HepG2 (cell line): Measurements from ENCODE around the gene INF2. TPM values are rescaled to one million over a fixed set of nuclear protein-coding genes. Genes with fewer than 3 reads are reported as not detected.
A peak's percentile ranks its signal among the peaks of the same experiment; 100 is the strongest.

Source experiments
- HNRNPK ChIP-seq: fragments of 200-400 bp; formaldehyde crosslinking; IDR thresholded peaks from 2 replicates; pipeline ENCODE4 v1.6.1; 2018; ENCODE audit warnings: low read length, low read depth, moderate library complexity, mild to moderate bottlenecking; ENCODE audit not compliant: poor library complexity, severe bottlenecking
- SNRNP70 ChIP-seq: fragments of 200-400 bp; formaldehyde crosslinking; IDR thresholded peaks from 2 replicates; pipeline ENCODE4 v1.6.1; 2017; ENCODE audit warnings: mild to moderate bottlenecking, low read depth, low read length, moderate library complexity
- SRSF1 ChIP-seq: fragments of 200-400 bp; formaldehyde crosslinking; optimal IDR thresholded peaks from 2 replicates; pipeline ENCODE3; 2017; ENCODE audit warnings: mild to moderate bottlenecking, low read depth, low read length, moderate library complexity
- TAF1 ChIP-seq: sonication (generic); formaldehyde crosslinking; IDR thresholded peaks from 2 replicates; pipeline ENCODE4 v1.4.0; 2020; ENCODE audit warnings: missing genetic modification reagents
- ZFP36L1 ChIP-seq: sonication (generic); formaldehyde crosslinking; IDR thresholded peaks from 2 replicates; pipeline ENCODE4 v1.8.0; 2022; ENCODE audit warnings: mild to moderate bottlenecking, missing genetic modification reagents, moderate library complexity
- ZFP91 ChIP-seq: sonication (generic); formaldehyde crosslinking; IDR thresholded peaks from 2 replicates; pipeline ENCODE4 v1.9.0; 2022; ENCODE audit warnings: missing genetic modification reagents, mild to moderate bottlenecking, borderline replicate concordance
- ZNF569 ChIP-seq: sonication (generic); formaldehyde crosslinking; IDR thresholded peaks from 2 replicates; pipeline ENCODE4 v1.5.0; 2020; ENCODE audit warnings: mild to moderate bottlenecking, missing genetic modification reagents, moderate library complexity, borderline replicate concordance
- polyA plus RNA-seq, 8 experiments: library from polyadenylated mRNA; depleted of rRNA in 3 of 8; stranded (reverse) in 7 of 8; unstranded in 1 of 8; fragments of >200 nt; fragmentation: Illumina TruSeq in 4 of 8; extraction: Trizol in 4 of 8; gene quantifications; 2 replicates each; pipeline versions ENCODE4 v1.2.1 to v1.2.3, GENCODE V29; 2011 to 2016; ENCODE audit warnings: low read depth in 4 of 8, missing spikeins in 1 of 8, mixed read lengths in 1 of 8; ENCODE audit not compliant: insufficient read depth in 1 of 8
- total RNA-seq, 5 experiments: library from RNA; depleted of rRNA; stranded (reverse); fragments of >200 nt; fragmentation: Illumina TruSeq; extraction: Trizol; gene quantifications; 2 replicates each; pipeline ENCODE4 v1.2.3, GENCODE V29; 2016; ENCODE audit warnings: low read depth in 1 of 5
- TF ChIP-seq, protein P1 (sequence below): sonication (generic); formaldehyde crosslinking; IDR thresholded peaks from 2 replicates; pipeline ENCODE4 v1.4.0; 2020; ENCODE audit warnings: missing genetic modification reagents
- TF ChIP-seq, protein P2 (sequence below): sonication (generic); formaldehyde crosslinking; IDR thresholded peaks from 2 replicates; pipeline ENCODE4 v1.4.0; 2020; ENCODE audit warnings: mild to moderate bottlenecking, missing genetic modification reagents
- TF ChIP-seq, protein P3 (sequence below): sonication (generic); formaldehyde crosslinking; IDR thresholded peaks from 2 replicates; pipeline ENCODE4 v1.4.0; 2020; ENCODE audit warnings: missing genetic modification reagents
- TF ChIP-seq, protein P4 (sequence below): sonication (generic); formaldehyde crosslinking; IDR thresholded peaks from 2 replicates; pipeline ENCODE4 v1.4.0; 2020; ENCODE audit warnings: missing genetic modification reagents, borderline replicate concordance

Gene INF2
- total and polyA plus RNA-seq, 2 of the 13 experiments (the other 11 are each of a cell fraction or from before 2014, with no cell fraction given), result 16.4 to 26.4 TPM

GRCh38 chr14:104665657-104666522 is 23.5 kb upstream of the INF2 start (continued):
- TF ChIP-seq, protein P1, sequence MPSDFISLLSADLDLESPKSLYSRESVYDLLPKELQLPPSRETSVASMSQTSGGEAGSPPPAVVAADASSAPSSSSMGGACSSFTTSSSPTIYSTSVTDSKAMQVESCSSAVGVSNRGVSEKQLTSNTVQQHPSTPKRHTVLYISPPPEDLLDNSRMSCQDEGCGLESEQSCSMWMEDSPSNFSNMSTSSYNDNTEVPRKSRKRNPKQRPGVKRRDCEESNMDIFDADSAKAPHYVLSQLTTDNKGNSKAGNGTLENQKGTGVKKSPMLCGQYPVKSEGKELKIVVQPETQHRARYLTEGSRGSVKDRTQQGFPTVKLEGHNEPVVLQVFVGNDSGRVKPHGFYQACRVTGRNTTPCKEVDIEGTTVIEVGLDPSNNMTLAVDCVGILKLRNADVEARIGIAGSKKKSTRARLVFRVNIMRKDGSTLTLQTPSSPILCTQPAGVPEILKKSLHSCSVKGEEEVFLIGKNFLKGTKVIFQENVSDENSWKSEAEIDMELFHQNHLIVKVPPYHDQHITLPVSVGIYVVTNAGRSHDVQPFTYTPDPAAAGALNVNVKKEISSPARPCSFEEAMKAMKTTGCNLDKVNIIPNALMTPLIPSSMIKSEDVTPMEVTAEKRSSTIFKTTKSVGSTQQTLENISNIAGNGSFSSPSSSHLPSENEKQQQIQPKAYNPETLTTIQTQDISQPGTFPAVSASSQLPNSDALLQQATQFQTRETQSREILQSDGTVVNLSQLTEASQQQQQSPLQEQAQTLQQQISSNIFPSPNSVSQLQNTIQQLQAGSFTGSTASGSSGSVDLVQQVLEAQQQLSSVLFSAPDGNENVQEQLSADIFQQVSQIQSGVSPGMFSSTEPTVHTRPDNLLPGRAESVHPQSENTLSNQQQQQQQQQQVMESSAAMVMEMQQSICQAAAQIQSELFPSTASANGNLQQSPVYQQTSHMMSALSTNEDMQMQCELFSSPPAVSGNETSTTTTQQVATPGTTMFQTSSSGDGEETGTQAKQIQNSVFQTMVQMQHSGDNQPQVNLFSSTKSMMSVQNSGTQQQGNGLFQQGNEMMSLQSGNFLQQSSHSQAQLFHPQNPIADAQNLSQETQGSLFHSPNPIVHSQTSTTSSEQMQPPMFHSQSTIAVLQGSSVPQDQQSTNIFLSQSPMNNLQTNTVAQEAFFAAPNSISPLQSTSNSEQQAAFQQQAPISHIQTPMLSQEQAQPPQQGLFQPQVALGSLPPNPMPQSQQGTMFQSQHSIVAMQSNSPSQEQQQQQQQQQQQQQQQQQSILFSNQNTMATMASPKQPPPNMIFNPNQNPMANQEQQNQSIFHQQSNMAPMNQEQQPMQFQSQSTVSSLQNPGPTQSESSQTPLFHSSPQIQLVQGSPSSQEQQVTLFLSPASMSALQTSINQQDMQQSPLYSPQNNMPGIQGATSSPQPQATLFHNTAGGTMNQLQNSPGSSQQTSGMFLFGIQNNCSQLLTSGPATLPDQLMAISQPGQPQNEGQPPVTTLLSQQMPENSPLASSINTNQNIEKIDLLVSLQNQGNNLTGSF (CRISPR knock-in tag), result no peak
- peak; percentile 51; the same call in 1 of the 2 replicates for TF ChIP-seq TAF1 (CRISPR knock-in tag)
- peak; percentile 41 for TF ChIP-seq HNRNPK
- TF ChIP-seq ZNF569 (CRISPR knock-in tag), result 0 out of 2 replicates have a peak, but pooled peaks have one; percentile 9
- TF ChIP-seq, protein P2, sequence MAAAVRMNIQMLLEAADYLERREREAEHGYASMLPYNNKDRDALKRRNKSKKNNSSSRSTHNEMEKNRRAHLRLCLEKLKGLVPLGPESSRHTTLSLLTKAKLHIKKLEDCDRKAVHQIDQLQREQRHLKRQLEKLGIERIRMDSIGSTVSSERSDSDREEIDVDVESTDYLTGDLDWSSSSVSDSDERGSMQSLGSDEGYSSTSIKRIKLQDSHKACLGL (CRISPR knock-in tag), result peak; percentile 36; the same call in 1 of the 2 replicates
- TF ChIP-seq ZFP91 (CRISPR knock-in tag), result peak; percentile 87
- TF ChIP-seq SNRNP70, result no peak
- TF ChIP-seq, protein P3, sequence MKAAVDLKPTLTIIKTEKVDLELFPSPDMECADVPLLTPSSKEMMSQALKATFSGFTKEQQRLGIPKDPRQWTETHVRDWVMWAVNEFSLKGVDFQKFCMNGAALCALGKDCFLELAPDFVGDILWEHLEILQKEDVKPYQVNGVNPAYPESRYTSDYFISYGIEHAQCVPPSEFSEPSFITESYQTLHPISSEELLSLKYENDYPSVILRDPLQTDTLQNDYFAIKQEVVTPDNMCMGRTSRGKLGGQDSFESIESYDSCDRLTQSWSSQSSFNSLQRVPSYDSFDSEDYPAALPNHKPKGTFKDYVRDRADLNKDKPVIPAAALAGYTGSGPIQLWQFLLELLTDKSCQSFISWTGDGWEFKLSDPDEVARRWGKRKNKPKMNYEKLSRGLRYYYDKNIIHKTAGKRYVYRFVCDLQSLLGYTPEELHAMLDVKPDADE (CRISPR knock-in tag), result no peak
- peak; percentile 84 for TF ChIP-seq SRSF1
- 0 out of 2 replicates have a peak, but pooled peaks have one; percentile 27 for TF ChIP-seq ZFP36L1
- TF ChIP-seq, protein P4, sequence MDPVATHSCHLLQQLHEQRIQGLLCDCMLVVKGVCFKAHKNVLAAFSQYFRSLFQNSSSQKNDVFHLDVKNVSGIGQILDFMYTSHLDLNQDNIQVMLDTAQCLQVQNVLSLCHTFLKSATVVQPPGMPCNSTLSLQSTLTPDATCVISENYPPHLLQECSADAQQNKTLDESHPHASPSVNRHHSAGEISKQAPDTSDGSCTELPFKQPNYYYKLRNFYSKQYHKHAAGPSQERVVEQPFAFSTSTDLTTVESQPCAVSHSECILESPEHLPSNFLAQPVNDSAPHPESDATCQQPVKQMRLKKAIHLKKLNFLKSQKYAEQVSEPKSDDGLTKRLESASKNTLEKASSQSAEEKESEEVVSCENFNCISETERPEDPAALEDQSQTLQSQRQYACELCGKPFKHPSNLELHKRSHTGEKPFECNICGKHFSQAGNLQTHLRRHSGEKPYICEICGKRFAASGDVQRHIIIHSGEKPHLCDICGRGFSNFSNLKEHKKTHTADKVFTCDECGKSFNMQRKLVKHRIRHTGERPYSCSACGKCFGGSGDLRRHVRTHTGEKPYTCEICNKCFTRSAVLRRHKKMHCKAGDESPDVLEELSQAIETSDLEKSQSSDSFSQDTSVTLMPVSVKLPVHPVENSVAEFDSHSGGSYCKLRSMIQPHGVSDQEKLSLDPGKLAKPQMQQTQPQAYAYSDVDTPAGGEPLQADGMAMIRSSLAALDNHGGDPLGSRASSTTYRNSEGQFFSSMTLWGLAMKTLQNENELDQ, result no peak
